GM11168 (cell line): ENCODE results near the gene C6orf120.

Experiments used
- in situ Hi-C: fragments of 300-500 bp; cut with MboI; formaldehyde crosslinking; loops from one replicate; pipeline ENCODE4 v1.12.0; 2022; ENCODE audit warnings: low sequenced_read_pairs; ENCODE audit not compliant: unreplicated experiment

Gene C6orf120

DNA sequence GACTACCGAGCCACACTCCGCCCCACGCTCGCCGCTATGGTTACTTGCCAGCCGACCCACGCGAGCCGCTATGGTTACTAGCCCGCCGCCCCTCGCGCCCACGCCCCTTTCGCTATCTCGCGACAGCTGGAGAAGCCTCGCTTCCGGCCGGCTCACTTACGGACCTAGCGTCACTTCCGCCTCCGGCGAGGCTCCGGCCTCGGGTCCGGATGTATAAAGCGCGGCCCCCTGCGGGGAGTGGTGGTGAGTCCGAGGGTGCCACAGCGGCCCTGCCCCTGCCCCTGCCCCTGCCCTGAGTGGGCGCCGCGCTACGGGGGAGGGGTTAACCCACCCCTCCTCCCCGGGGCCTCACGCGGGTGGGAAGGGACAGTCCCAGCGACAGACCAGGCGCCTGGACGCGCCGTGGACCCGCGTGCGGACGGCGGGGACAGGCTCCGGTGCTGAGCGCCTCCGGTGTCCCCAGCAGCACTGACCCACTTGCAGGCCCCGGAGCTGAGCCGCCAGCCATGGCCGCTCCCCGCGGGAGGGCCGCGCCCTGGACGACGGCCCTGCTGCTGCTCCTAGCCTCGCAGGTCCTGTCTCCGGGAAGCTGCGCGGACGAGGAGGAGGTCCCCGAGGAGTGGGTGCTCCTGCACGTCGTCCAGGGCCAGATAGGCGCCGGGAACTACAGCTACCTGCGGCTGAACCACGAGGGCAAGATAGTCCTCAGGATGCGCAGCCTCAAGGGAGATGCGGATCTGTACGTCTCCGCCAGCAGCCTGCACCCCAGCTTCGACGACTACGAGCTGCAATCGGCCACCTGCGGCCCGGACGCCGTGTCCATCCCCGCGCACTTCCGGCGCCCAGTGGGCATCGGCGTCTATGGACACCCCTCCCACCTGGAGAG is at the start of gene C6orf120, which contains the start of gene WDR27:
TSS of gene C6orf120 (plus strand) at position 173 of the 886 bp plus-strand sequence. CDS start at position 507, 334 bp downstream.
TSS of gene WDR27 (minus strand) at position 76 of the 886 bp plus-strand sequence. CDS start 13,024 bp downstream, outside the sequence.
- in situ Hi-C loops: no loop called here

DNA sequence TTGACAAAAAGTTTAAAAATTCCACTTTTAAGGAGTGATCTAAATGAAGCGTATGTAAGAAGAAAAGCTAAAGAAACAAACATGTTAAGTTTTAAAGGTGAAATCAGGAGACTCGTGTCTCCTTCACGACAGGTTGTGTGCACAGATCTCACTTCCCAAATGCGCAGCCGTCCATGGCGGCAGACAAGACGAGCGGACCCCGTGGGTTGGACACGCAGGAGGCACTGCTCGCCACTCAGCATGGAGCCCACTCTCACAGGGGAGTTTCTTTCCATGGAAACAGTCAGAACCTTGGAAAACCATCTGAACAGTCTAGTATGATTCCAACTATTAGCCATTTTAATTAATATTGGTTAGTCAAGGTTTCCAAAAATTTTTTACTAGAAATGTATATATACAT is 49.0 kb upstream of the C6orf120 start:
- in situ Hi-C loops: no loop called here

DNA sequence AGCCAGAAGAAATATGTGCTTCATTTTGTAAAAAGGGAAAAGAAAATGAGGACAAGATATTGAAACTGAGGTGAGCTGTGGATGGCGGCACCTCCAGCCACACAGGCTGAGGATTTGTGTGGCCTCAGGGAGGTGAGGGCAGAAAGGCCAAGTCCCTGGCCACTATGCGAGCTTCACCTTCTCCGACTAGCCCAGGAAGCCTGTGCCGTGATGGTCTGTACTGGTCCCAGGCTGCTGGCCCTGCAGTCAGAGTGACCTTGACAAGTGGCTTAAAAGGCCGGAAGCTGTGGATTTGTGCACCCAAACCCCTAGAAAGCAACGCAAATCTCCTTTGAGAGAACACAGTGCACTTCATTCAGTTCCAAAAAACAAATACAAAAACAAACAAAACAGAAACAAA is 48.2 kb upstream of the C6orf120 start:
- in situ Hi-C loops: no loop called here

GRCh38 chr6:169654598-169655391 is 47.1 kb upstream of the C6orf120 start:
- in situ Hi-C loops: no loop called here

DNA sequence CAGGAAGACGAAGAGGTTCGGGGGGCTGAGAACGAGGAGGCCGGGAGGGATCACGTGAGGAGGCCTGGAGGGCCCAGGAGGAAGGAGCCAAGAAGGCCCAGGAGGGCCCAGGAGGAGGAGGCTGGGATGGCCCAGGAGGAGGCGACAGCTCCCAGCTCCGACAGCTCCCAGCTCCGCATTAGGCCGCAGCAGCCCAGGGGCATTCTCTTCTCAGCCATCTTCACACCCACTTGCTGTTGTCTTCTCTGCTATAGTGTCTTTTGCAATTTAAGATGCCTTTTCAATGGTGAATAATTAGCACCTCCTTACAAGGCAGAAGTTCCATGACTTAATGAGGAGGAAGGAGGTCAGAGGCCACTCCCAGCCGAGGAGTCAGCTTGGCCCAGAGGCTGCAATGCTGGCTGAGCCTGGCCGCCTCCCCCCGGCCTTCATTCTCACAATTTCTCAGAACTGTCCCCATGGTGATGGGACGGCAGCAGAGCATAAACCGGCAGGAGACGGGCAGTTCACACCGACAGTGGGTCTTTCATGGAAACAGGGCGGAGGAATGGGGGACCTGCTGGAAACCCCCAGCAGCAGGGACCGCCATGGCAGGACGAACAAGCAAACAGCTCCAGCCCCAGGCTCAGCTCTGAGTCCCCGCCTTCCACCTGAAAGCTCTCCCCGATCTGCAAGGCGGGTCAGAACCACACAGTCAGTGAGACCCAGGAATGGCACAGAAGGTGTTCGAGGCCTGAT is 45.2 kb upstream of the C6orf120 start:
- in situ Hi-C loops: no loop called here

- in situ Hi-C loops: no loop called here
Measured at GRCh38 chr6:169657284-169657610, 44.7 kb upstream of the C6orf120 start.

- in situ Hi-C loops: no loop called here
Measured at GRCh38 chr6:169659820-169660610, 41.9 kb upstream of the C6orf120 start.

DNA sequence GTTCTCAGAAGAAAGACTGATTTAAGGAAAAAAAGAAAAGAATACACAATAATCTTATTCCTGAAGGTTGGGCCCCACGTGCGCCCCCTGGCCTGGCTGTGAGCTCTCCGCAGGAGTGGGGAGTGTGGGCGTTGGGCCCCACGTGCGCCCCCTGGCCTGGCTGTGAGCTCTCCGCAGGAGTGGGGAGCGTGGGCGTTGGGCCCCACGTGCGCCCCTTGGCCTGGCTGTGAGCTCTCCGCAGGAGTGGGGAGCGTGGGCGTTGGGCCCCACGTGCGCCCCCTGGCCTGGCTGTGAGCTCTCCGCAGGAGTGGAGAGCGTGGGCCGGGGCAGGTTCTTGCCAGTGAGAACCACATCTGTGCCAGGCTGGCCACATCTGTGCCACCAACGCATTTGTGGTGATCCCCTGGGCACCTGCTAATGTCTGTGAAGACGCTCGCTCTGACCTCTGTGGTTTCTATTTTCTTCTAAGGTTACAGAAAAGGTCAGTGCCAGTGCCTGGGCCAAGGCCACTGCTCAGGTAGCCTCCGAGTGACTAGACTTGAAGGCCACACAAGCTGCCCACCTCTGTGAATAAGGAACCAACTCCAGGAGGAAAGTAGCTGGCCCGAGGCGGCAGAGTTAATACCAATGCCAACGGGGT is 41.1 kb upstream of the C6orf120 start:
- in situ Hi-C loops: no loop called here

- in situ Hi-C loops: no loop called here
Measured at GRCh38 chr6:169661391-169661756, 40.6 kb upstream of the C6orf120 start.

DNA sequence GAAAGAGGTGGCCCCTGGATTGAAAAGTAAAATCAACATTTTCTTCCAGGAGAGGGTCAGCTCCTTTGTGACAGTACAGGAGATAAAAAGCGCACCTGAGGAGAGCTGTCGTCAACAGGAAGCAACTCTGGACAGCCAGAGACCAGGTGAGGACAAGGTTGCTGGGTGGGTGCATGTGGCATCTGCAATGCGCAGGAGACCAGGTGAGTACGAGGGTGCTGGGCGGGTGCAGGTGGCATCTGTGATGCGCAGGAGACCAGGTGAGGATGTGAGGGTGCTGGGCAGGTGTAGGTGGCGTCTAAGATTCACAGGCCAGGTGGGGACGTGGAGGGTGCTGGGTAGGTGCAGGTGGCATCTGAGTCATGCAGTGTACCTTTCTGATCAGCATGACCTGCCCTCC is 38.5 kb upstream of the C6orf120 start:
- in situ Hi-C loops: no loop called here

GRCh38 chr6:169664227-169664626 is 37.7 kb upstream of the C6orf120 start:
- in situ Hi-C loops: no loop called here

DNA sequence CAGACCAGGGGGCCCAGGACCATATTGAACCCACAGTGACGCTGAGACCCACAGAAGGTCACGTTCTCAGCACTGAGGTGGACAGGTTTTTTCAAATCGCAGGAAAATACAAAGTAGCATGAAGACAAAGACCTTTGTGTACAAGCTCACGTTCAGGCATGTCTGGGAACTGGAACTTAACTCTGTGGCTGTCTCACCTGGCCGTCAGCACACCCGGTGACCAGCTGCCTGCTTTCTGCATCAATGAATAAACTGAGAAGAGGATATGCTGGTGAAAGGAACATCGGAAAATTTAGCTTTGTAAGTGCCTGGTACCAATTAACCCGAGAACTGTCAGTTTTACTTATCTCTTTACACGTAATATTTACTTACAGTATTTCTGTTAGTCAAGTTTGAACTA is 36.6 kb upstream of the C6orf120 start:
- in situ Hi-C loops: no loop called here

- in situ Hi-C loops: no loop called here
Measured at GRCh38 chr6:169666441-169666840, 35.5 kb upstream of the C6orf120 start.

DNA sequence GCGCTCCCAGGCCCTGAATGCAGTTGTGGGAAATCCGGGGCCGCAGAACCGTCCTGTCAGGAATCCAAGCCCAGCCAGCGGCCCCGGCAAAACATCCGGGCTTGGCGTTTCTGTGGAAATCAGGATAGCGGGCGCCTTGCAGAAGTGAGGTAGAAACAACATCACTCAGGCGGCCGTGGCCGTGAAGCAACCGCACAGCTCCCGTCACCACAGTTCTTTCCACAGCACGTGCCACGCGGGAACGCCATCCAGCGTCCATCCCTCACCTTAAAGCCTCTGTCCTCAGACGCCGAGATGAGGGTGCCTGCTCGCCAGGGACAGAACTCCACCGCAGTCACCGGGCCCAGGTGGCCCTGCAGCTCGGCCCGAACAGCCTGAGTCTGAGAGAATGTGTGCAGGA is 34.2 kb upstream of the C6orf120 start:
- in situ Hi-C loops: no loop called here

DNA sequence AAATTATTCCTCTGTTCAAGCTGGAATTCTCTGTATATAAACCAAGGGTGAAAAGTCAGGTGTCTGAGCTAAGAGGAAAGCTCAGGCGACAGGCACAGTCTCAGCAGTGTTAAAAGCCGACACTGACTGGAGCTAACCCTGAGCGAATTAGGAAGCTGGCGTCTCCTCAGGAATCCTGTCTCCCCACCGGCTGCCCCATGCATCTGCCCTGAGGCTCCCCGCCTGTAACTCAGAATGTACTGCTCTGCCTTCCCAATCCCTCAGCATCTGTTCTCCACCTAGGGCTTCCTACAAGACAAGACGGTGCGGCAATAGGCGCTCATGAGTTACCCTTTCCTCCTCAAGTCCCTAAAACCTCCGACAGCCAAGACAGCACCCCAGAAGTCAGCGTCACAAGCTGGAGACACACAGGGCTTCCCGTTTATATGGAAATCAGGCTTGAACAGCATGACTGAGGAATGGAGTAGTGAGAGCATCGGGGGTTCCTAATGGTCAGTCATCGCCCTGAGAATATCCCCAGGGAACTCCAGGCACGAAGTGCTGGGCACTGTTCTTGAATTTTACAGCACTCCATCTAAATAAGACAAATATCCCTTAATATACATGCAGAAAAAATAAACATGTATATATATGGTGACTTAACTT is 33.6 kb upstream of the C6orf120 start:
- in situ Hi-C loops: no loop called here

DNA sequence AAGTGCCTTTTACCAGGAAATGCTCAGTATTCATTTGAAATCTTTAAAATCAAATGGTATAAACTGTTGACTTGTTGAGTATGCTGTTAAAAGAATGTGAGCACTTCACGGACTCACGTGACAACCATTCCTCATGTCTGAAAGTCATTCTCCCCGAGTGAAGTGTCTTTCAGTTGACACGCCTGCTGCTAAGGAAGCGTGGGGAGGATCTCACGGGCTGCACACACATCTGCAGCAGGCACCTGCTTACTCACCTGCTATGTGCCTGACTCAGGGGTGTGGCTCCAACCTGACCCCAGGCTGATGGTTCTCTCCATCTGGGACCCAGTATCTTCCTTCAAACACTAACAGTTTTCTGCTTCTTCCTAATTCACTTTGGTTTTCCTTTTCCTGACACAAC is 32.8 kb upstream of the C6orf120 start:
- in situ Hi-C loops: no loop called here

DNA sequence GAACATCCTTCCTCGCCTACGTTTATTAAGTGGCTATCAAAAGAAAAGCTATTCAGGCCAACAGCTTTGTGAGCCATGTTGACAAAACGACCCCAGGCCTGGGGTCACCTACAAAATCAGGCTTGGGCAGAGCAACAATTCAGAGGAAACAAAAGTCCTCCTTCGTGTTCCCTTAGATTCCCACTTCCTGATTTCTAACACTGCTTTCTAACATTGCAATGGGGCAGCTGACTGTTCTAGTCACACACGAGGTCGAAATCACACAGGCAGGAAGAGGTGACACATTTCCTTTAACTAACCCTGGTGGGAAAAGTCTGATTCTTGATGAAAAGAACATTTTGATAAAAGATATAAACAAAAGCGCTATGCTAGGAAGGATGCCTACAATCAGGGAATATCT is 32.0 kb upstream of the C6orf120 start:
- in situ Hi-C loops: no loop called here

DNA sequence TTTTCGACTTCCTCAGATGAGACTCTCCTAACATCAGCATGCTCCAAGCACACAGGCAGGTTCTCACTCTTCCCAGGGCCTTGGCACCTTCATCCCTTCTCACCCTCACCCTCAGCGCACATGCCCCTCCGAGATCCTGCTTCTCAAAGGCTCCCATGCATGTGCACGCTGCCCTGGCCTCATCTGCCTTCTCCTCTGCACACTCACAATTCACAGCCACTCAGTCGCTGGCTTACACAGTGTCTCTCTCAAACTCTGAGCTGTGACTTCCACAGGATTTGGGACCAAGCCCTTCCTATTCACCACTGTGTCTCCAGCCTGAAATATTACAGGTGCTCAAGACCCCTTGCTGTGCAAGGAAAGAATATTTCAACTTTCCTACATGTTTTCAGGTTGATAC is 30.4 kb upstream of the C6orf120 start:
- in situ Hi-C loops: no loop called here

GRCh38 chr6:169675011-169675410 is 26.9 kb upstream of the C6orf120 start:
- in situ Hi-C loops: no loop called here
